Endometrial microvascular endothelial cells (primary cell): ENCODE data around the gene FBLN5. TPM values are rescaled to one million over a fixed set of nuclear protein-coding genes. Genes with fewer than 3 reads are reported as not detected.

Experiments
- in situ Hi-C: cut with HindIII; loops from 2 replicates; pipeline ENCODE4 v1.10.0; 2017; ENCODE audit warnings: low sequenced_read_pairs, low pct_unique_long_range_greater_than_20kb; ENCODE audit errors: inconsistent ontology term
- total RNA-seq: library from RNA; depleted of rRNA; stranded (reverse); fragments of >200 nt; gene quantifications from one replicate; pipeline ENCODE4 v1.2.3, GENCODE V29; 2015; ENCODE audit errors: inconsistent ontology term

FBLN5 gene
- total RNA-seq, 1 donor from 2014 or later: 0.28 TPM

GRCh38 chr14:91891101-91891500, 56.4 kb downstream of the FBLN5 start:
- in situ Hi-C loops: no loop called here

GRCh38 chr14:91890291-91890749, 57.2 kb downstream of the FBLN5 start:
- in situ Hi-C loops: no loop called here

DNA sequence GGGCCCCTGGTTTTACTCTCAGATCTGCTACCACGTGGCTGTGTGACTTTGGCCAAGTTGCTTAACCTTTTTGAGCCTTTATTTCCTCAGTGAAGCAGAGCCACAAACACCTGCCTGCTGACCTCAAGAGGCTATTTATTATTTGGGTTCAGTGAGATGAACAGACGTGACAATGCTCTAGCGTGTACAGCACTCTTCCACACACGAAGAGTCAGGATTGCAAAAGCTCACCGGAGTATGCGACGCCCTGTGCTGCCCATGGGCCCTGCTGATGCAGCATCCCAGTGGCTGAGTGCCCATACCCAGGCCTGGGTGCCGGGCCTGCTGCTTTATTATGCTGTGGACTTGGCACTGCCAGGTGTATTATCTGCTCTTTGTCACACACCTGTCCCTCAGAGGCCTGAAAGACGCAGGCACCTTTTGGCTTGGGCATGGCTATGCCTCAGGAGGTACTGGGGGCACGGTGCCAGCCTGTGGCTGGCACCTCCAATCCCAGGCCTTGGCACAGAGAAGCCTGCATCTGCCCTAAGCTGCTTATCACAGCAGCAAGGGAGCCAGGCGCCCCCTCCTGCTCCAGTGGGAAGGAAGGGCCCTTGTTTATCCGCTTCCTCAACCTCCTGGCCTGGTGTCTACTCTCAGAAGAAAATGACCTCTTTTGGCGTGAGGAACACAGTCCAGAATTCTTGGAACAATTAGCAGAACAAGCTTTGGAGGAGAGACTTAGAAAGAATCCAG, 57.9 kb downstream of the FBLN5 start:
- in situ Hi-C loops: no loop called here

GRCh38 chr14:91888641-91889476, 58.6 kb downstream of the FBLN5 start:
- in situ Hi-C loops: no loop called here

DNA sequence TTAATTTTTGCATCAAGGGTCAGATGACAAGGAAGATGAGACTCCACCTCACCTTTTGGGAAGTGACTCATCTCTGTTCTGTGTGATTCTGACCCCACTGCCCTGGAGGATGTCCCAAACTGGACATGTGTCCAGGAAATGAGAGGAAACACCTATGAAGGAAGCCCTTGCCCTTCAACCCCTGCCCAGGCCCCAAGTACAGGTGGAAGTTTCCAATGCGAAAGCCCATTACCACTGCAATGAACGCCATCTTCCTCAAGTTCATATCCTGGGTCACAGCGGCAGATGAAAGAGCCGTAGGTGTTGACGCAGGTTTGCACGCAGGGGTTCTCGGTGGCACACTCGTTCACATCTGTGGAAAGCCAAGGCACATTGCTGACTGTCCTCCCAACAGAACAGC, 60.5 kb downstream of the FBLN5 start:
- in situ Hi-C loops: no loop called here

GRCh38 chr14:91885839-91886238, 61.7 kb downstream of the FBLN5 start:
- in situ Hi-C loops: no loop called here

- in situ Hi-C loops: no loop called here
These were observed 62.3 kb downstream of the FBLN5 start for GRCh38 chr14:91885113-91885712.

- in situ Hi-C loops: no loop called here
These were observed 62.8 kb downstream of the FBLN5 start for GRCh38 chr14:91884664-91885063.

GRCh38 chr14:91883753-91884152, 63.7 kb downstream of the FBLN5 start:
- in situ Hi-C loops: no loop called here

GRCh38 chr14:91882776-91883175, 64.7 kb downstream of the FBLN5 start:
- in situ Hi-C loops: no loop called here

DNA sequence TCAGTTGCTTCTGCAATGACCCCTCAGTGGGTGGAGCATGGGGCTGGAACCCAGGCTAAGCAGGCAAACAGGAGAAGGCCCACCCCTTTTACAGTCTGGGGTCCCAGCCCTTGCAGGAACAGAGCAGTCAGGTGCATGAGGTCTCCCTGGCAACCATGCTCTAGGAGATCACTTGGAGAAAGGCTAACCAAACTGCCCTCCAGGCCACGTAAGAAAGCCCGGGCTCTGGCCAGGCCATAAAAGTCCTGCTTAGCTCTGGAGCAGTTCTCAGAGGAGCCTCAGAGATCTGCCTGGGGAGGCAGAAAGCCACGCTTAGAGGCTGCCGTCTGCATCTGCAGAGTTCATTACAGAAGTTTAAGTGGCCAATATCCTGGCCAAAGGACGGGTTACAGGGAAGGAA, 65.1 kb downstream of the FBLN5 start:
- in situ Hi-C loops: no loop called here

GRCh38 chr14:91879196-91879595, 68.3 kb downstream of the FBLN5 start:
- in situ Hi-C loops: no loop called here

DNA sequence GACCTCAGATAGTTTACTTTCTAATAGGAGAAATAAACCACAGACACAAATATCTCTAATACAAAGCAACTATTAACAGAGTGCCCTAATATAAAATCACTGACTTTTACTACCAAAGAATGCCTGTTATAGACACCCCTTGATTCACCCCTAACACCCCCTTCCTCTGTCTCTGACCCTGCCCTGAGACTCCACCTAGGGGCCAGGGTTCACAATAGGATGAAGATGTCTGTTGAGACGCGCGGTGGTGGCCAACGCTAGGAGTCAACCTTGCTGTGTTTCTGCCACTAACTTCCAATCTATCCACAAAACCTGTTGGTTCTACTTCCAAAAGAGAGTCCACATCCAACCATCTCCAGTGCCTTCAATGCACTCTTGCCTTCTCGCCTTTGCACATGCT, 69.2 kb downstream of the FBLN5 start:
- in situ Hi-C loops: no loop called here

DNA sequence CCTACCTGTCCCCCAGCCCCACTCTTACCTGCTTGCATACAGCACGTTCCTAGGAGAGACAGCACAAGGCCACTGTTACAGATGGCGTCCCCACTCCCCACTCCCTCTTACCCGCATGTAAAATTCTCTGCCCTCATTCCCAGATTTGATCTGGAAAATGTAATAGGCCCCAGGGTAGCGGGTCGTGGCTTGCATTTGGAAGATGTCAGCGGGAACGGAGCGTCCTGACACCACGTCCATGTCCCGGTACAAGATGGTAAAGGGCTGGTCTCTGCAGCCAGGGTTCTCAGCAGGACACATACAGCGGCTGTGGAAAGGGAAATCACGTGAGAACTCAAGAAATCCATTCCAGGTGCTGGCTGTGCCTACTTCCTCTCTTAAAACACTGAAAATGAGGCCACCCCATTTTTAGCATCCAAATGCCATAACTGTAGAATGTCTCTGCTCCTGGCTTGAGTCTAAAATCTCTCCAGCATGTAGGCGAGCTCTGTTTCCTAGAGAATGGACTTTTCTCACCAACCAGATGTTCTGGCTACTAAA, 70.0 kb downstream of the FBLN5 start:
- in situ Hi-C loops: no loop called here

DNA sequence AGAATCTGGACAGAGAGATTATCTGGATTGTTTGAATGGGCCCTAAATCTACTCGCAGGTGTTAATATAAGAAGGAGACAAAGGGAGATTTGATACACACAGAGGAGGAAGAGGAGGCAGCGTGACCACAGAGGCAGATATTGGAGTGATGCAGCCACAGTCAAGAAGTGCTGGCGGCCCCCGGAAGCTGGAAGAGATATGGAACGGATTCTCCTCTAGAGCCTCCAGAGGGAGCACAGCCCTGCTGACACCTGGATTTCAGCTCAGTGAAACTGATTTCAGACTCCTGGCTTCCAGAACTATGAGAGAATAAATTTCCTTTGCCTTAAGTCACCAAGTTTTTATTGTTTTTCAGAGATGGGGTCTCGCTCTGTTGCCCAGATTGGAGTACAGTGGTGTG, 71.0 kb downstream of the FBLN5 start:
- in situ Hi-C loops: no loop called here

DNA sequence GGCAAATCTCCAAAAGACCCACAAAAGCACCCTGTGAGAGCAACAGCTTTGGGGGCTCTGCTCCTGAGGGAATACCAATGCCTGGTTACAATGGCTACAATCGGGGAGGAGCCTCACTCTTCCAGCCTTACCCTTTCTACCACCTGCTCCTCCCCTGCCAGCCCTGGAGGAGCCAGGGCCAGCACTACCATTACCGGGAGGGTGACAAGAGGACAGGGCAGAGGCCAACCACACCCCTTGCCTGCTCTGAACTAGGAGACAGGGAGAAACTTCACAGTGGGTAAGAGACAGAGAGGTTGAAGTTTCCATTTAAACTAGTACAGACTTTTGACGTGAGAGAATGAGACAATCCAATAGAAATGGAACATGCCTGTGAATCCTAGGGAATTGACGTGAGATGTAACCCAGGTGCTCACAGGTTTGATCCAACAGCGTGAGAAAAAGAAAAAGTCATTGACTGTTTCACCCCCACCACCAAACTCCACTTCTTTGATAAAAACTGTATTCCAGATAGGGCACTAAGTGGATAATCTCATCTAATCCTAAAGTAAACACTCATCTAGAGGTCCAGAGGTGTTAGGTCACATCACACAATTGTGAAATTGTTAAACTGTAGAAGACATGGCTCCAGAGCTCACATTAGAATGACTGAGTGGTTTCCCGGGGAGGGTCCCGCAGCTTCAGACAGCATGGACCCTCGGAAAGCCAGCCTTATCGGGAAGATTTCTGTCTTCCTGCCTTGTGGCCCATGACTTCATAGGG, 71.8 kb downstream of the FBLN5 start:
- in situ Hi-C loops: no loop called here

DNA sequence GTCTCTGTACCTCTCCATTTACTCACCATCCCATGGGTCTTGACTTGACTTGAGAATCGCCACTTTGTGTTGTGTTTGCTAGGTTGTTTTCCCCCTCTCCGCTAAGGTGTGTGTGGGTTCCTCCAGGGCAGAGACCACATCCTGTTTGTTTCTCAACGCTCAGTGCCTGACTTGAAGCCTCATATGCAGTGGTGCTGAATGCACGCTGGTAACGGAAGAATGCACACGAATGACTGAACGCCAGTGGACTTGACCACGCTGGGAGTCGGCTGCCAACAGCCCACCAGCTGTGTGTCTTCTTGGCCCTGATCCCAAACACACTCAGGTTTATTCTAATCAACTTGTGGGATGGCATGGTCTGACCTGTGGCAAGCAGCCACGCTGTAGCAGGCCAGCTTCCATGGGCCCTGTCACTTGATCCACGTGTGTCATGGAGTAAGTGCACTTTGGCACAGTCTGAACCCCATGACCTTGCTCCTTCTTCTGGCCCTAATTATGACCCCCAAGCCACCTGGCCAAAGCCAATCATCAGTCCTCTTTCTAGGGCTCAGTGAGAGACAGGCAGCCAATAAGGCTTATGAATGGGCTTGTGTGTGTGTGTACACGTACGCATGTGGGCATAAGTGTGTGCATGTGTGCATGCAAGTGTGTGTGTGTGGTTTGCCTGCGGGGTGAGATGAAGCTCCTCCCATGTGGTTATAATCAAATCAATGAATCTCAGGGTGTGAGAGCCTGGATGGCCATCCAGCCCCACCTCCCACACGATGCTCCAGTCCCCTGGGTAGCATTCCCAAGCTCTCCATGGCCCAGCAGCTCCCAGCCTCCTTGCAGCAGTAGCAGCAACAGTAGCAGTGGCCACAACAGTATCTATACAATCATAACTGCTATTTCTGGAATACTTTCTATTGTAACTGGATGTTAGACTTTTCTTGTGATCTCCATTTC, 73.8 kb downstream of the FBLN5 start:
- in situ Hi-C loops: no loop called here
